ENCODE measurements around the gene ZBTB11.

The ZBTB11 gene

GRCh38 chr3:101720851-101721840, 44.2 kb upstream of the ZBTB11 start:
- H3K9me3 ChIP-seq (ENCODE audit: low read length) = no peaks in the 10 kb centered on the region
- H3K27me3 ChIP-seq (ENCODE audit: insufficient read depth, low read length) = no peaks in the 10 kb centered on the region
- H3K9ac ChIP-seq (ENCODE audit: low read length) = peak overlapping the region; percentile 38
- H3F3A ChIP-seq (ENCODE audit: insufficient read depth, low read length) = peaks cover 3% of the 10 kb centered on the region; the same call in 1 of the 2 replicates
- H3K4me2 ChIP-seq (ENCODE audit: low read length) = peak overlapping the region; percentile 25
- H3K79me2 ChIP-seq (ENCODE audit: insufficient read depth, low read length) = peaks cover 11% of the 10 kb centered on the region
- no peak overlapping the region for H3K4me3 ChIP-seq (ENCODE audit: low read depth, low read length, poor library complexity, severe bottlenecking)
- H3K27ac ChIP-seq (ENCODE audit: low read depth, low read length, poor library complexity, severe bottlenecking) = peak overlapping the region; percentile 97
- H3K4me1 ChIP-seq (ENCODE audit: insufficient read depth, low read length, severe bottlenecking) = peaks cover 37% of the 10 kb centered on the region
- H2AFZ ChIP-seq (ENCODE audit: low read length) = peak overlapping the region; percentile 97
- no peaks in the 10 kb centered on the region for H4K20me1 ChIP-seq (ENCODE audit: insufficient read depth, low read length)
- H3K9me2 ChIP-seq (ENCODE audit: low read depth, low read length) = no peaks in the 10 kb centered on the region
- TF ChIP-seq, protein P1, sequence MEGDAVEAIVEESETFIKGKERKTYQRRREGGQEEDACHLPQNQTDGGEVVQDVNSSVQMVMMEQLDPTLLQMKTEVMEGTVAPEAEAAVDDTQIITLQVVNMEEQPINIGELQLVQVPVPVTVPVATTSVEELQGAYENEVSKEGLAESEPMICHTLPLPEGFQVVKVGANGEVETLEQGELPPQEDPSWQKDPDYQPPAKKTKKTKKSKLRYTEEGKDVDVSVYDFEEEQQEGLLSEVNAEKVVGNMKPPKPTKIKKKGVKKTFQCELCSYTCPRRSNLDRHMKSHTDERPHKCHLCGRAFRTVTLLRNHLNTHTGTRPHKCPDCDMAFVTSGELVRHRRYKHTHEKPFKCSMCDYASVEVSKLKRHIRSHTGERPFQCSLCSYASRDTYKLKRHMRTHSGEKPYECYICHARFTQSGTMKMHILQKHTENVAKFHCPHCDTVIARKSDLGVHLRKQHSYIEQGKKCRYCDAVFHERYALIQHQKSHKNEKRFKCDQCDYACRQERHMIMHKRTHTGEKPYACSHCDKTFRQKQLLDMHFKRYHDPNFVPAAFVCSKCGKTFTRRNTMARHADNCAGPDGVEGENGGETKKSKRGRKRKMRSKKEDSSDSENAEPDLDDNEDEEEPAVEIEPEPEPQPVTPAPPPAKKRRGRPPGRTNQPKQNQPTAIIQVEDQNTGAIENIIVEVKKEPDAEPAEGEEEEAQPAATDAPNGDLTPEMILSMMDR (IDR thresholded peaks at IDR 0.05; ENCODE audit: low read length) = no peak
- TF ChIP-seq EZH2 (IDR thresholded peaks at IDR 0.05; ENCODE audit: borderline replicate concordance, low read length) = no peak
- peaks cover 4% of the 10 kb centered on the region; the same call in 1 of the 2 replicates for H3K36me3 ChIP-seq (ENCODE audit: insufficient read depth, low read length)

- Histone ChIP-seq H3K4me3 (ENCODE audit: low read depth, low read length, poor library complexity, severe bottlenecking) (no peak overlapping the region), H3F3A (ENCODE audit: insufficient read depth, low read length) (peaks cover 3% of the 10 kb centered on the region; the same call in 1 of the 2 replicates), H3K9ac (ENCODE audit: low read length) (no peak overlapping the region)
These were observed 42.8 kb upstream of the ZBTB11 start for GRCh38 chr3:101719604-101720185.

DNA sequence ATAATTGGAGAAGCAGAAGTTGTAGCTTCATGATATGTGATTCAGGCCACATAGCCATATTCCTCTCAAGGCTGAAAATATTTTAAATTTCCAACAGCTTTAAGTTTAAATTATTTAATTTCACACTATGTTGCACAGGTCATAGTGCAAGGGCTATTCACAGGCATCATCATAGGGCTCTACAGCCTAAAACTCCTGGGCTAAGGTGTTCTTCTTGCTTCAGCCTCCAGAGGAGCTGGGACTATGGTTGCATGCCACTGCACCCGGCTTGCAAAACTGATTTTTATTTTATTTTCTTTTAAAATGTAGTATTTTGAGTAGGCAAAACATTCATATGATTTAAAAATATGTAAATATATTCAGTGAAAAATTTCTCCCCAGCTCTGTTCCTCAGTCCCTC, 41.5 kb upstream of the ZBTB11 start:
- Histone ChIP-seq H3K4me1 (ENCODE audit: insufficient read depth, low read length, severe bottlenecking) (peaks cover 25% of the 10 kb centered on the region), H3K9me2 (ENCODE audit: low read depth, low read length) (no peaks in the 10 kb centered on the region), H3K27ac (ENCODE audit: low read depth, low read length, poor library complexity, severe bottlenecking) (no peak overlapping the region), H3K4me2 (ENCODE audit: low read length) (no peak overlapping the region), H3K4me3 (ENCODE audit: low read depth, low read length, poor library complexity, severe bottlenecking) (no peak overlapping the region), H3K79me2 (ENCODE audit: insufficient read depth, low read length) (no peaks in the 10 kb centered on the region), H3K9me3 (ENCODE audit: low read length) (no peaks in the 10 kb centered on the region), H3K9ac (ENCODE audit: low read length) (no peak overlapping the region), H3K27me3 (ENCODE audit: insufficient read depth, low read length) (no peaks in the 10 kb centered on the region), H3F3A (ENCODE audit: insufficient read depth, low read length) (peaks cover 3% of the 10 kb centered on the region; the same call in 1 of the 2 replicates), H3K36me3 (ENCODE audit: insufficient read depth, low read length) (peaks cover 4% of the 10 kb centered on the region; the same call in 1 of the 2 replicates), H2AFZ (ENCODE audit: low read length) (no peak overlapping the region), H4K20me1 (ENCODE audit: insufficient read depth, low read length) (no peaks in the 10 kb centered on the region)
- TF ChIP-seq EZH2 (IDR thresholded peaks at IDR 0.05; ENCODE audit: borderline replicate concordance, low read length) = no peak
- TF ChIP-seq, protein P1 (IDR thresholded peaks at IDR 0.05; ENCODE audit: low read length) = no peak

More at GRCh38 chr3:101719604-101720185, 42.8 kb upstream of the ZBTB11 start:
- H3K27ac ChIP-seq (ENCODE audit: low read depth, low read length, poor library complexity, severe bottlenecking) = no peak overlapping the region
- H4K20me1 ChIP-seq (ENCODE audit: insufficient read depth, low read length) = no peaks in the 10 kb centered on the region
- H2AFZ ChIP-seq (ENCODE audit: low read length) = no peak overlapping the region
- no peaks in the 10 kb centered on the region for H3K27me3 ChIP-seq (ENCODE audit: insufficient read depth, low read length)
- no peaks in the 10 kb centered on the region for H3K79me2 ChIP-seq (ENCODE audit: insufficient read depth, low read length)
- no peaks in the 10 kb centered on the region for H3K9me2 ChIP-seq (ENCODE audit: low read depth, low read length)
- peaks cover 4% of the 10 kb centered on the region; the same call in 1 of the 2 replicates for H3K36me3 ChIP-seq (ENCODE audit: insufficient read depth, low read length)
- peaks cover 31% of the 10 kb centered on the region for H3K4me1 ChIP-seq (ENCODE audit: insufficient read depth, low read length, severe bottlenecking)
- no peaks in the 10 kb centered on the region for H3K9me3 ChIP-seq (ENCODE audit: low read length)
- no peak overlapping the region for H3K4me2 ChIP-seq (ENCODE audit: low read length)
- TF ChIP-seq, protein P1 (IDR thresholded peaks at IDR 0.05; ENCODE audit: low read length) = no peak
- TF ChIP-seq EZH2 (IDR thresholded peaks at IDR 0.05; ENCODE audit: borderline replicate concordance, low read length) = no peak

All from OCI-LY1 (cell line).